Inflammatory macrophage treated with lipopolysaccharide for 4 hours (primary cell): ENCODE measurements around the gene OBI1.

Experiments
- DNase-seq: peaks from one replicate; pipeline ENCODE4 v3.0.0-alpha.2; 2020

Gene OBI1

DNA sequence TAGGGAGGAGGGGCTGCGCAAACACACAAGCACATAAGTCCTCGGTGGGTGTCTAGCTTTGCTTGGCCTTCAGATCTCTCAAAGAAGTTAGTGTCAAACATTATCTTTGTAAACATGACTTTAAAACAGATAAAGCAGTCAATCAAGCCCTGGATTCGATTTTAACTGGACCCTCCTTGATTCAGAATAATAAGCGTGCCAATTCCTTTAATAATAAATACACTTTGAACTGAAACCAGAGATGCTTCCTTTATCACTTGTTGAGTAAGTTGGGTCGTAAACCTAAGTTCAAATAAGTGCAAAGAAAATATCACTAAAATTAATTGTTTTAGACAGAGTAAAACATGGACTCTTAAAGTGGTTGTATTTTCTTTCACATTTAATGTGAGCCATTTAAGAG, 86.5 kb downstream of the OBI1 start:
- no peak for DNase-seq

DNA sequence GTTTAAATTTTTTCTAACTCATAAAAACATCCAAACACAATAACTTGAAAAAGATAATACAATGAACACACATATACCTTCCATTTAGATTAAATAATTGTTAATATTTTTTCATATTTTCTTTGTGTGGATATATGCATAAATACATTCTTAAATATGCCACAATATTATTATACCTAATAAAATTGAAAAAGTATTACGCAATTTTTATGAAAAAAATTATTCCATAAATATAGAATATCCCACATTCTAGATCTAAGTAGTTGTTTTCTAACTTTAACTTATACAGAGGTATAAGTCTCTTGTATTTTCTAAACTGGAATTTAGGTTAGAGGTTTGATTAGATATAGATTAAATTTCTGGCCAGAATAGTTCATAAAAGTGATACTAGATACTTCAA, 89.9 kb downstream of the OBI1 start:
- no peak for DNase-seq

DNA sequence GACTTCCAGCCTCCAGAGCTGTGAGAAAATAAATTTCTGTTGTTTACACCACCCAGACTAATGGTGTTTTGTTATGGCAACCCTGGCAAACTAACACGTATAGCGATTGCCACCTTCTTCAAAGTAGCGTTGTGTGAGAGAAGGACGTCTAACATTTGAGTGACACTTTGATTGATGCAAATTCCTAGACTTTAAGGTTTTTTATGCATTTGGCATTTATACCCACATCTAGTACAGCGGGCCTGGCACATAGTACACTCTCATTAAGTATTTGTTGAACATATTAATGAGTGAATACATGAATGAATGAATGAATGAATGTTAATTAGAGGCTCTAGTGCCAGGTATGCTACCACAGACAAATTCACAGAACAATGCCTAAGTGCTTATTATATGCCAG, 92.3 kb downstream of the OBI1 start:
- DNase-seq: no peak
